HG02970 (cell line): ENCODE results near the gene NFX1.
"Not testable (repeated sequence)": the region's sequence is repeated elsewhere in the genome, so short reads cannot be mapped to it uniquely, and the experiment has no call there.

Experiments
- ATAC-seq: cut with Tn5 transposase; IDR thresholded peaks from one replicate; pipeline ENCODE4 v1.9.1; 2021; ENCODE audit warnings: mild to moderate bottlenecking, moderate library complexity, moderate number of reproducible peaks; ENCODE audit not compliant: unreplicated experiment, low FRiP score

The NFX1 gene

DNA sequence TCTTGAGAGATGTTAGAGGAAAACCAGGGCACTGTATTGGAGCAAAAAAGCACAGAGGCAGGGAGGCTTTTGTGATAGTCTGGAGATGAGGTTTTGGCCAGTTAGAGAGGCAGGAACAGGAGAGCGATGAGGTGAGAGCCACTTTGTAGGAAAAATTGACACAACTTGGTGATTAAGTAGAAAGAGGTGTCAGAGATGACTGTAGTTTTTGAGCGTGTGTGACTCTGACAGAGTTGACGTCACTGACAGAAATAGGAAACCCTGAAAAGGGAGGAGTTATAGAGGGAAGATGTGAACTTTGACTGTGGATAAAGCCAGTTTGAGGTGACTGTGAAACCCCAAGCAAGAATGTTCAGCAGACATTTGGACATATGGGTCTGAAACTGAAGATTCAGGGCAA is 15.7 kb downstream of the NFX1 start:
- ATAC-seq, result no peak

DNA sequence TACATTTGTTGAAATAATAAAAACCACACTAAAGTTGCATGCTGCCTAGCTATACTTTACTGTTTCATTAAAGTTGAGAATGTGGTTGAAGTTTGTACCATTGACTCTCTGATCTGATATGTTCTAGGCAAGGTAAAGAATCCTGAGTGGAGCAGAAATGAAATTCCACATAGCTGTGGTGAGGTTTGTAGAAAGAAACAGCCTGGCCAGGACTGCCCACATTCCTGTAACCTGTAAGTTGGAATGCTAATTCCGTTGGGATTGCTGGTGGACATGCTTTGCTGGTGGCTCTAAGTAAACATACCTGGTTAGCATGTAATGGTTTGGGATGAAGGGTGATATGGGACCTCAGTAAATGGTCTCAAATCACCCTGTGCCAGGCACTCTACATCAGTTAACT is 16.8 kb downstream of the NFX1 start:
- ATAC-seq, result no peak

DNA sequence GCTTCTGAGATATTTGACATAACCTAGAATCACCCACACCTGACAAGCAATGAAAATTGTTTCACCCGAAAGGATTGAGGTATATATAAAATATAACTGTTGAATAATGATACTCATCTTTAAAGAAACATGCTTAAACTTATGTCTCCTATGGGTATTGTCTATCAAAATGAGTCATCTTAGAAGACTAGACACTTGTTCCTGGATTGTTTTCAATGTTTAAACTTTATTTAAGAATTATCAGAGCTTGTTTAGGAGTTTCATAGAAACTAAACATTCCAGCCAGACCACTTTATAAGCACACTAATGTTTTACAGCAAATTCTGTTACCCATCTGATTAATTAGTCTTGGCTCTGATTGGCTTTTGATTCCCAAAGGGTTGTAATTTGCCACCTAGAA is 19.6 kb downstream of the NFX1 start:
- ATAC-seq, result no peak

DNA sequence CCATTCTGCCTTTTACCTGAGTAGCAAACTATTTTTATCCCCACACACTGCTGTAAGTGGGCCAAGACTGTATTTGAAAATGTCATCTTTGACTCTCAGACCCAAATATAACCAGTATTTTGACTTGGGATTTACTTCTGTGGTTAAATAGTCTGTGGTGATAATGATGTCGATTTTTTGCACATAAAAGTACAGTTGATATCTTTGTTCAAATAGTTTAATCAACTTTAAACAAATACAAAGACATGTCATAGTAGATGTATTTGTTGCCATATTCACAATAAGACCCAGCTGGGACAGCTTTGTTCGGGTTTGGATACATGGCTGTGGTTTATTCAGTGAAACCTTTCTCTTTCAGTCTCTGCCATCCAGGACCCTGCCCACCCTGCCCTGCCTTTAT is 20.4 kb downstream of the NFX1 start:
- ATAC-seq, result no peak

DNA sequence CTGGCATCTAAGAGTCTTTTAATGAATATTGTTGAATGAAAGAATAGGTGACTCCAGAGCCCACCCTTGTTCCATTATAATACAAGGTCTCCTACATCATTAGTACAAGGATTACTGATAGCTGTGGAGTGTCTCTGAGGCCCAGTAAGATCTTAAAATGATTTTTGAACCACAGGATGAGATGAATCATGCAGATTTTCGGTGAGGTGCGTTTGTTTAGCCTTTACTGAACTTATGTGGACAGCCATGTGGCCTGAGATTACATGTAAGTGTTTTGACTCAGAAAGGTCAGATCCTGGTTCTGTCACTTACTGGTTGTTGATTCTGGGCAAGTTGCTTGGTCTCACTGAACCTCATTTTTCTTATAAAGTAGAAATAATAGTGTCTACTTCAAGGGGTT is 21.6 kb downstream of the NFX1 start:
- ATAC-seq, result no peak

DNA sequence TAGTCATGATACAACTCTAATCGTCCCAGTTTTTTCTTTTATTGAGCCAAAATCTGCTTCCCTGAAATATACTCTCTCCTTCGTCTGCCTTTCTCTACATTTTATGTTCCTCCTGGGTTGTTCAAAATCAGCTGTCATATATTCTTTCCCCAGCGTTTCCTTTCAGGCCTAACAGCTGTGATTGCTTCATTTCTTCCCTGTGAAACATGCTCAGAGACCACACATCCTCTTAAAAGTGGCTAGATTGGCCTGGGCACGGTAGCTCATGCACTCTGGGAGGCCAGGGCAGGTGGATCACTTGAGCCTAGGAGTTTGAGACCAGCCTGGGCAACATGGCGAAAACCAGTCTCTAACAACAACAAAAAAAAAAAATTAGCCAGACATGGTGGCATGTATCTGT is 25.1 kb downstream of the NFX1 start:
- no peak for ATAC-seq

DNA sequence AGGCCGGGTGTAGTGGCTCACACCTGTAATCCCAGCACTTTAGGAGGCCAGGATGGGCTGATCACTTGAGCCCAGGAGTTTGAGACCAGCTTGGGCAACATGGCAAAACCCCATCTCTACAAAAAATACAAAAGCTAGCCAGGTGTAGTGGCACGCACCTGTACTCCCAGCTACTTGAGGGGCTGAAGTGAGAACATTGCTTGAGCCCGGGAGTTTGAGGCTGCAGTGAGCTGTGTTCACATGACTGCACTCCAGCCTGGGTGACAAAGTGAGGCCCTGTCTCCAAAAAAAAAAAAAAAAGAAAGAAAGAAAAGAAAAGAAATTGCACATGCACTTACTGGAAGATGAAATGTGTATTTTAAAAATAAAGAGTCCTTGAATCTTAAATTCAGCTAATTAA is 26.8 kb downstream of the NFX1 start:
- ATAC-seq, result not testable (repeated sequence)

DNA sequence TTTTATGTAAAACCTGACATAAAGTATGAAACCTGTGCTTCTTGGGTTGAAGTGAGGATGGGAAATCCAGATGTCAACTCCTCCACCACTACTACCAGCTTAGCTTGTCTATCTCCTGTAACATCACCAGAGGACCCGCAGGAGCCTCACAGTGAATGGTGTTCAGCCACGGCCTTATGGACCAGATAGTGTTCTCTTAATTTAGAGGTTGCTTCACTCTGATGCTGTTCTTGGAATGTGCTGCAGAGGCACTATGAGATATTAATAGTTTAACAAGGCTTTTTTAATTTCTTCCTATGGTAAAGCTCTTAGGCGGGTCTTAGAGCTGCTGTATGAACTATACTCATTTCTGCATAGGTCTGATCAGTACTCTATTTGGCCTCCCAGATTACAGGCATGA is 27.9 kb downstream of the NFX1 start:
- no peak for ATAC-seq

DNA sequence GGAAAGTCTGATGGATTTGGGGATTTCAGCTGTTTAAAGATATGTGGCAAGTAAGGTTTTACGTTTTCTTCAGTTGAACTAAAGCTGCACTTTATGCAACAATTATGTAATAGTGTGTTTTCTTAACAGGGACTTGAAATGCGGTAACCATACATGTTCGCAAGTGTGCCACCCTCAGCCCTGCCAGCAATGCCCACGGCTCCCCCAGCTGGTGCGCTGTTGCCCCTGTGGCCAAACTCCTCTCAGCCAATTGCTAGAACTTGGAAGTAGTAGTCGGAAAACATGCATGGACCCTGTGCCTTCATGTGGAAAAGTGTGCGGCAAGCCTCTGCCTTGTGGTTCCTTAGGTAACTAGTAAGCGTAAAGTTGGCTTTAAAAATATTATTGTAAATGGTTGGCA is 28.5 kb downstream of the NFX1 start:
- no peak for ATAC-seq

DNA sequence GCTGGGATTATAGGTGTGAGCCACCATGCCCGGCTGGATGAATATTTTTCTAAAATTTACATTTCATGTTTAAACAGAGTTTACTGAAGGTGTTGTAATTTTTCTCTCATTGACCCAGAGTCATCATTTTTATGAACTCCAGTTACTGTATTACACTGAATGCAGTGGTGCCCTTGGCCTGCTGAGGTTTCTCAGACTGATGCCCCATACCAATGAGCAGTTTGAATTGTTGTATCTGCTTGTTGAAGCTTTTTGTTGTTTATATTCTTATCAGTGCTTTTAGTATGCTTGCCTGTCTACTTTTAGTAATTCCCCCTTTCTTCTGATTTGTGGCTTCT is 29.9 kb downstream of the NFX1 start:
- no peak for ATAC-seq

DNA sequence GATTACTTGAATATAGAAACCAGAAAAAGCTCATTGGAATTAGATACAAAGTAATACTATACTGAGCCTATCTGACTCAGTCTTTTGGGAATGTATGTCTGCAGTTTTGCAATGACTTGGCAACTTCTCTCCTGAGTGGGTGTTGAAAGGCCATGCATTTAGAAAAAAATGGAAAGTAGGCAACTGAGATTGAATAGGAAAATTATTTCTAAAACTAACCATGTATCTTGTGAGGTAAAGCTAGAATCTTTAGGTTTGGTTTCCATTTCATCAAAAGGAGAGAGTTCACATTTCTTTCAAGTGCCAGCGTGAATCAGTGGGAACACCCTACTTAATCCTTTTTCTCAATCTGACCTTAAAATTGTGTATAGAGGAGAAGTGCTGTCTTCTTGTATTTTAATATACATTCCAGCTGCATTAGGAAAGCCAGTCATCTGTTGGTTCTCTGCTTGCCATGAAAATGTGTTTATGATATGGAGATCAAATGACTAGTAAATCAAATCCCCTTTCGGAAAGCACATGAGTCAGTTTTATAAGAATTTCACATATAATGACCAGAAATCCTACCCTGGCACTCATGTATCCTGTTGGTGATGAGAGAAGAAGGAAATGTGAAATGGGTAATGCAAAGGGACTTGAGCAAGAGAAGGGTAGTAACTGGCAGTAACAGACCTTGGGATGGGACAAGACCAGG is 30.4 kb downstream of the NFX1 start:
- no peak for ATAC-seq

DNA sequence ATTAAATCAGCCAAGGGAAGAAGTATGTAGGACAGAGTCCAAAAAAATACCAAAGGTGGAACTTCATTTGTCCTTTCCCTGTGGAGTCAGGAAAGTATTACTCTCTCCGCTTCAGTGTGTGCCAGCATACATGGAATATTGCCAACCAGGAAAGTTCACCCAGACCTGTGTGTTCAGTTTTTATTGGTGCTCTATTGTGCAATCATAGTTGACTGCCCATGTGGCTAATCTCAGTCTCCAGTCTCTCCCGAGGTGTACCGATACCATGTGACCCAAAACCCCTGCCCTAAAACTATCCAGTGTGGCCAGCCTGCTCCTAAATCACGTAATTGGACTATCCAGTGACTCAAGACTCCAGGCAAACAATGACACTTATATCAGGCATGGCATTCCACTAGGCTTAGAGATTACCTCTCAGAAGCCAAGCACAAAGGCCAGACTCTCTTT is 38.8 kb downstream of the NFX1 start:
- no peak for ATAC-seq

DNA sequence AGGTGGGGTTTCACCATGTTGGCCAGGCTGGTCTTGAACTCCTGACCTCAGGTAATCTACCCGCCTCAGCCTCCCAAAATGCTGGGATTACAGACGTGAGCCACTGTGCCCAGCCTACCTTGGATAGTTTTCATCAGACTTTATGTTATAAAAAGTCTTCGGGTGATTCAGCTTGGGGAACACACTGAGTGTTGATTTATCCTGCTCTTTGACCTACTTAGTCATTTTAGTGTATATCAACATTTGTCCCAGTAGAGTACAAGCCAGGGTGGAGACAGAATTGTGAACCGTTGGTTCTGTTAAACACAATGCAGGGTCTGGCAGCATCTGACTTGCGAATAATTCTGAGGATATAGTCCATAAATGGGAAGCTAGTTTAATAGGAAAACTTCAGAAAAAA is 39.7 kb downstream of the NFX1 start:
- no peak for ATAC-seq

DNA sequence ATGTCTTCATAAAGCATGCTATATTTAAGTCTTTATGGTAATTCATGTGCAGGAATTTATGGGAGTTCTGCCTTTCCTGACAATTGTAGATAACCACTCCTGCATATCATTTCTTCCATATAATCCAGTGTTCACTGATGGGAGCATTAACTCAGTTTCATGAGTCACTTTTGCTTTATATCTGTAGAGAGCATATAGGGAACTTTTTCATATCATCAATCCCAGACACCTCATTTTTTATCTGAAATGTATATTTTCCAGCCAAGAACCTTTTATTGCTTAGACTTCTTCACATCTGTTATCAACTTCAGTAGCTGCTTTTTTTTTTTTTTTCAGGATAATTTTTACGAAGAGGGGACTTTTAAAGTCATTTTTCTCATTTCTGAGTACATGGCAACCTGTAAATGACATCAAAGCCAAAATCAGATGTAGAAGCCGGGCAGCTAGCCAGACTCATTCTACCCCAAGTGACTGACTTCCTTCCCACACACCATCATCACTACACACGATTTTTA is 41.1 kb downstream of the NFX1 start:
- no peak for ATAC-seq

DNA sequence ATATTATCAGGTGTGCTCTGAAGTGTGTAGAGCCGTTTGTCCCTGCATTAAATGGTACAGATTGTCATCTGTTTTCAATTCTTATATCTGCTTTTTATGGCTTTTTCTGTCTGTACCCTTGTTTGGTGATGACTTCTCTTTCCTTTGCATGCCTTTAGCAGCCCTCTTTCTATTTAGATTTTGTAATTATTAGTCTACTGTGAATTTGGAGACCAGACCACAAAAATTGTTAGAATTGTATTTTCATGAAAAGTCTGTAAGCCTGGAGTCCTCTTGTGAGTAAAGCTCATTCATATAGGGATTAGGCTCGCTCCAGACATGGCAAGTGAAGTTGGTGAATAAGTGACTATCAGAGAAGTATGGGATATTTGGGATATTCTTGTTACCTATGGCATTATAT is 41.7 kb downstream of the NFX1 start:
- no peak for ATAC-seq

DNA sequence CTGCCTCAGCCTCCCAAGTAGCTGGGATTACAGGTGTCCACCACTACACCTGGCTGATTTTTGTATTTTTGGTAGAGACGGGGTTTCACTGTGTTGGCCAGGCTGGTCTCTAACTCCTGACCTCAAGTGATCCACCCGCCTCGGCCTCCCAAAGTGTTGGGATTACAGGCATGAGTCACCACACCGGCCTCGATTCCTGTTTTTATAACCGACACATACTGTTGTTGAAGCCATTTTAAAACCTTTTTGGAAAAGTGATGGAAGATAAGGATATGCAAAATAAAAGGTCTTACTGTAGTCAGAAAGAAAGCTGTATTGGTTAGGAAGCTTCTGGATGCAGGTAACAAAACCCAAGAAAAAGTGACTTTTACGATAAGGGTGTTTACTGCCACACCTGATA is 42.6 kb downstream of the NFX1 start:
- not testable (repeated sequence) for ATAC-seq

DNA sequence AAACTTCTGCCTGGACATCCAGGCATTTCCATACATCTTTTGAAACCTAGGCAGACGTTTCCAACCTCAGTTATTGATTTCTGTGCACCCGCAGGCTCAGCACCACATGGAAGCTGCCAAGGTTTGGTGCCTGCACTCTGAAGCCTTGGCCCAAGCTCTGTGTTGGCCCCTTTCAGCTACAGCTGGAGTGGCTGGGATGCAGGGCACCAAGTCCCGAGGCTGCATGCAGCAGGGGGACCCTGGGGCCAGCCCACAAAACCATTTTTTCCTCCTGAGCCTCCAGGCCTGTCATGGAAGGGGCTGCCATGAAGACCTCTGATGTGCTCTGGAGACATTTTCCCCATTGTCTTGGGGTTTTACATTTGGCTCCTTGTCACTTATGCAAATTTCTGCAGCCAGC is 49.9 kb downstream of the NFX1 start:
- no peak for ATAC-seq

DNA sequence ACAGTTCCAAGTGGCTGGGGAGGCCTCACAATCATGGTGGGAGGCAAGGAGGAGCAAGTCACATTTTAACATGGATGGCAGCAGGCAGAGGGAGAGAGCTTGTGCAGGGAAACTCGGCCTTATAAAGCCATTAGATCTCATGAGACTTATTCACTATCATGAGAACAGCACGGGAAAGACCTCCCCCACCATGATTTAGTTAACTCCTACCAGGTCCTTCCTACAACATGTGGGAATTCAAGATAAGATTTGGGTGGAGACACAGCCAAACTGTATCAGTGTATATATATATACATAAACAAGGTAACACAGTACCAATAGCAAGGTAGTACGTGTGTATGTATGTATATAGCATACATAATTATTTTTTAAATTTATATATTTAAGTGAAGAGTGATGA is 50.9 kb downstream of the NFX1 start:
- no peak for ATAC-seq

DNA sequence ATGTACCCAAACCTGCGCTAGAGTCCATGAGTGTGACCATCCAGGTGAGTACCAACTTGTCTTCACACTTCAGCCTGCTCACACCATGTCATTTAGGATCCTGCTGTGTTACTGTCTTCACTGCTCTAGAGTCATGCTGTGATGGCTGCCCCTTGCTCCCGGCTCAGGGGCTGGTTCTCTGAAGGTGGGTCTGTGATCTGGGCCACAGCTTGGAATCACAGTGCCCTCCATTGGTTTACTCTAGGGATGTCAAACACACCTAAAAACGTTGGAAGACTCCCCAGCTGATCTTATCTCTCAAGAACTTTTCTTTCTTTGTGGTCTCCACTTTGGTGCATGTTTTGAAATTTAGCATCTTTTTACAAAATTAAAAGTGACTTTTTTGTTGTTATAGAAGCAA is 53.8 kb downstream of the NFX1 start:
- no peak for ATAC-seq

DNA sequence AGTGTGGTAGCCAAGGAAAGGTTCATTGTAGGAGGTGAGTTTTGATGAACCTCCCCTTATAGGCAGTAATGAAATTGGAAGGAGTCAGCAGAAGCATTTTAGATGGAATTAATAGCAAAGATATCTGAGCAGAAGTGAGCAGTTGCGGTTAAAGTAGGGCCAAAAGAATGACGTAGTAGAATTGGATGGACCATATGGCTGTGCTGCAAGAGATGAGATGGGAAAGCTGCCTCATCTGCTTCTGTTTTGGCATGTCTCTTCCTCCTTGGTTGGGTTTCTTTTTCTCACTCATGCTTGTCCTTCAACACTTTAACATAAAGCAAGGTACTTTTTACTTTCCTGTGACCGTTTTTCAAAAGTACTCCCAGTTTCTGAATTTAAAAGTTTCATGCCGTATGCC is 56.2 kb downstream of the NFX1 start:
- no peak for ATAC-seq

DNA sequence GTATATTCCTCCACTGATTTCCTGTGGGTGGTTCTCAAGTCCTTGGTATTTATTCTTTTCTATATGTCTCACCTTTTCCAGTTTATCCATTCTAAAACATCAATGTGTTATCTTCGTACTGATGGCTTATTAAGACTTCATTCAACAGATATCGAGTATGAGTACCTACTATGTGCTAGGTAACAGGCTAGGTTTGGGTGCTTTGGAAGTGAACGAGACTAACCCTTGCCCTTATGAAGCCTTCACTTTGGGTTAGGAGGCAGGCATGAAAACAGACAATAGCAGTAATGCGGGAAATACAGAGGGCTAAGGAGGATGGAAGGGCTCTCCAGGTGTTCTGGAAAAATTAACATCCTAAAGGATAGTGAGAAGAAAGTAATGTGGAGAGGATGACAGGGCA is 58.7 kb downstream of the NFX1 start:
- ATAC-seq, result no peak

DNA sequence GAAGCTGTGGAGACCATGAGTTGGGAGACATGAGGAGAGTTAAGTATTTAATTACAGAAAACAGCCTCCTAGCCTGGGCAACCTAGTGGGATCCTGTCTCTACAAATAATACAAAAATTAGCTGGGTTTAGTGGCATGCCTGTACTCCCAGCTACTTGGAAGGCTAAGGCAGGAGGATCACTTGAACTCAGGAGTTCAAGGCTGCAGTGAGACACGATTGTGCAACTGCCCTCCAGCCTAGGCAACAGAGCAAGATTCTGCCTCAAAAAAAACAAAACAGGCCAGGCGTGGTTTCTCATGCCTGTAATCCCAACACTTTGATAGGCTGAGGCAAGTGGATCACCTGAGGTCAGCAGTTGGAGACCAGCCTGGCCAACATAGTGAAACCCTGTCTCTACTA is 59.4 kb downstream of the NFX1 start:
- no peak for ATAC-seq

DNA sequence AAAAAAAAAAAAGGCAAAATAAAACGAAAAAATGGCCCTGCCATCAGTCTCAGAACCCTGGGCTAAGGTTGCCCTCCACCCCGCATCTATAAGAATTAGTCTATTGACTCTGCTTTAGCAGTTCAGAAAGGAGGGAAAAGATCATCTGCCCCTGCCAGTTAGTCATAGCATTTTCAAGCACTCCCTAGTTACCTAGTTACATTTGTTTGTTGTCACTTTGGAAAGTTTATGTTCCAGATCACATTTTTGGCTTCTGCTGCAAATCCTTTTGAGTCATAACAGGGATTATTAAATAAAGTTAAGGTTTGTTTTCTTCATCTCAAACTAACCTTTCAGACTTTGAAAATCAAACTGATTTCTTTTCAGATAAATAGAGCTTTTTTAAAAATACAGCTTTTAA is 60.0 kb downstream of the NFX1 start:
- no peak for ATAC-seq
